Renal cortex interstitium (tissue), 15 donors: ENCODE measurements around the gene MANBA. TPM values are rescaled to one million over a fixed set of nuclear protein-coding genes. Genes with fewer than 3 reads are reported as not detected.

Source experiments
- DNase-seq, 11 donors: peaks; one replicate each; pipeline ENCODE4 v3.0.0-alpha.2; 2013; ENCODE audit warnings: low read depth in 9 of 11, low spot score in 4 of 11; ENCODE audit errors: extremely low read depth in 1 of 11
- long read RNA-seq, 16 experiments: transcript quantifications; one replicate each; lab custom pipeline, GENCODE V29; 2026
- polyA plus RNA-seq, 3 donors: library from polyadenylated mRNA; unstranded; fragments of 120-200 nt; gene quantifications; one replicate each; pipeline ENCODE4 v1.2.1, GENCODE V29; 2013; ENCODE audit not compliant: insufficient read length in 3 of 3

The MANBA gene
- polyA plus RNA-seq: 10 to 100 TPM; 19.2 to 21.0 (median 19.3) TPM
- long read RNA-seq, donor 1, partial matches to known transcripts: 0 of 2 reads
- long read RNA-seq, donor 1, other reads (novel, unspliced or antisense): 0 of 2 reads
- long read RNA-seq, donor 2, partial matches to known transcripts: 8 of 11 reads
- long read RNA-seq, donor 2, other reads (novel, unspliced or antisense): 0 of 11 reads
- long read RNA-seq, donor 3, partial matches to known transcripts: 8 of 10 reads
- long read RNA-seq, donor 3, other reads (novel, unspliced or antisense): 0 of 10 reads
- long read RNA-seq, donor 4, transcript MANBA-201 (17 exons, 3,361 nt): major isoform, 6 of 18 reads
- long read RNA-seq, donor 4, partial matches to known transcripts: 12 of 18 reads
- long read RNA-seq, donor 4, other reads (novel, unspliced or antisense): 0 of 18 reads
- long read RNA-seq, donor 5: 0 reads
- long read RNA-seq, donor 6, partial matches to known transcripts: 0 of 4 reads
- long read RNA-seq, donor 6, other reads (novel, unspliced or antisense): 0 of 4 reads
- long read RNA-seq, donor 7, partial matches to known transcripts: 19 of 24 reads
- long read RNA-seq, donor 7, other reads (novel, unspliced or antisense): 0 of 24 reads
- long read RNA-seq, donor 8: 0 reads
- long read RNA-seq, donor 9, partial matches to known transcripts: 11 of 15 reads
- long read RNA-seq, donor 9, other reads (novel, unspliced or antisense): 0 of 15 reads
- long read RNA-seq, donor 10, partial matches to known transcripts: 16 of 18 reads
- long read RNA-seq, donor 10, other reads (novel, unspliced or antisense): 0 of 18 reads
- long read RNA-seq, donor 11, partial matches to known transcripts: 7 of 7 reads
- long read RNA-seq, donor 11, other reads (novel, unspliced or antisense): 0 of 7 reads
- long read RNA-seq, donor 12: 0 reads
- long read RNA-seq, donor 13: 0 reads
- long read RNA-seq, donor 14, partial matches to known transcripts: 0 of 4 reads
- long read RNA-seq, donor 14, other reads (novel, unspliced or antisense): 0 of 4 reads
- long read RNA-seq, donor 15: 0 reads
- long read RNA-seq, donor 16, transcript MANBA-201 (17 exons, 3,361 nt): major isoform, 6 of 38 reads
- long read RNA-seq, donor 16, partial matches to known transcripts: 31 of 38 reads
- long read RNA-seq, donor 16, other reads (novel, unspliced or antisense): 0 of 38 reads

GRCh38 chr4:102760645-102761295 lies at the start of gene MANBA:
Gene MANBA (minus strand): TSS chr4:102760968. CDS start chr4:102760894, 74 bp downstream.
- DNase-seq: peak; percentile 49 to 76 (median 69)

- DNase-seq: no peak
Measured at GRCh38 chr4:102809691-102810090, 48.9 kb upstream of the MANBA start.

DNA sequence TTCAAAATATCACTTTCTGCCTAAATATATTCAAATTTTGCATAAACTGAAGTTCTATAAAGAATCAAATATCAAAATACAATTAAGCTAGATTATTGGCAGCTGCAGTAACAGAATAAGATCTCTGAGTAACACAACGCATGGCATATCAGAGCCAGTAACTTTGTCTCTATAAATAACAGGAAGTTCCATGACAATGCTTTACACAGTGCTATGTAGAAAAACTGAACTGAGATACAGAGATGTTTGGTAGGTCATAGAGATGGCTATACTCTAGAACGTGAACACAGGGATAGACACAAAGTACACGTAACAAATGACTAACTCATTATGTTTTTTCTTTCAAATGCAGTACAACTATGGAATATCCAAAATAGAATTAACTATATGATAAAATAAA lies 48.4 kb upstream of the MANBA start:
- no peak for DNase-seq

DNA sequence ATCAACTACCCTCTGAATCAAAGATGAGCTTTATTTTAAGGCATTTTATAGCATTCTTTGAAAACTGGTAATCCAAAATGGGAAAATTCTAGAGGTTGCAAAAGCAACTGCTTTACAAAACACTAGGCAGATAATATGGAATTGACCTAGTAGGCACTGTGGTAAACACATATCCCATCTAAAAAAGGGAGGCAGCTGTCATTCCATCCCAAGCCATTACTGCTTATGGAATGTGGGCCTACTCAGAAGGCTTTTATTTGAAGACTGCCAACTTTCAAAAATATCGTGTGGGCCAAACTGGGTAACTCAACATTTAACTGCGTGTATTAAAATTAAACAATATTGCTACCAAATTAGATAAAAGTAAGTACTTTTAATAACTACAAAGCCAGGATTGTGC lies 47.2 kb upstream of the MANBA start:
- no peak for DNase-seq

- DNase-seq: no peak
Measured at GRCh38 chr4:102807345-102807744, 46.6 kb upstream of the MANBA start.

DNA sequence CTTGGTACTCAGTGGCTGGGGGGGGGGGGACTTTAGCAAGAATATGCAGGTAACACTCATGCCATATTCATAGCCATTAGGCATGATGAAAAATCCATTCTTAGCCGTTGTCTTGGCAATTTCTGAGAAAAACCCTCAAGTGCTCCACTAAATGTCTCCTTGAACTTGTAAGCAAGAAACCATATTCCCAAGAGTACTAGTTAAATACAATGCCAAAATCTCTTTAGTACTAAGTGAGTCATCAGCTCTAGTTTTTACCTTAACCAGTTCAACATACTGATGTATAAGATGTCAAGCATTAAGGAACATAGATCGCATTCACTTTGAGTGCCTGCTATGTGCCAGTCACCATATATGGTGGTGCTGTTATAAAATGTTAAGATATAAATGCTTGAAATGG lies 39.0 kb upstream of the MANBA start:
- no peak for DNase-seq

GRCh38 chr4:102794999-102795398 lies 34.2 kb upstream of the MANBA start:
- no peak for DNase-seq

DNA sequence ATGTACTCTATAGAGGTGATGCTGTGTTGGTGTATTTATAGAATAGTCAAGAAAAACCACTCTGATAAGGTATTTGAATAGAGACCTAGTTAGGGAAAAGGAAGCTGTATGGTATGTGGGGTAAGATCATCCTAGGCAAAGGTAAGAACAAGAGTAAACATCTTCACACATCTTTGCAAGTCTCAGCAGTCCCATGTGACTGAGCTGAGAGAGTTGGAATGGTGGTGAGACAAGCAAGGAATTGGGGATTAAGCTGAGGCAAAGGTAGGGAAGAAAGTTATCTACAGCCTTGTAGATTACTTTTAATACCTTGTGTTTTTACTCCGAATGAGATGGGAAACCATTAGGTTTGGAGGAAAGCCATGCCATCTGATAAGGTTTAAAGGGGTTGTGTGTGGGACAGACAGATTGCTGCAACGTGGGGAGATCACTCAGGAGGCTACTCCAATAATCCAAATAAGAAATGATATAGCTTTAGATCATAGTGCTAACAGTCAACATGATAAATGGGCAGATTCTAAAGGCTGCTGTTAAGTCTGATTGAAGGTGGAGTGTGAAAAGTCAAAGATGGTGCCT lies 31.7 kb upstream of the MANBA start:
- no peak for DNase-seq

- no peak for DNase-seq
Measured at GRCh38 chr4:102791318-102791835, 30.6 kb upstream of the MANBA start.

DNA sequence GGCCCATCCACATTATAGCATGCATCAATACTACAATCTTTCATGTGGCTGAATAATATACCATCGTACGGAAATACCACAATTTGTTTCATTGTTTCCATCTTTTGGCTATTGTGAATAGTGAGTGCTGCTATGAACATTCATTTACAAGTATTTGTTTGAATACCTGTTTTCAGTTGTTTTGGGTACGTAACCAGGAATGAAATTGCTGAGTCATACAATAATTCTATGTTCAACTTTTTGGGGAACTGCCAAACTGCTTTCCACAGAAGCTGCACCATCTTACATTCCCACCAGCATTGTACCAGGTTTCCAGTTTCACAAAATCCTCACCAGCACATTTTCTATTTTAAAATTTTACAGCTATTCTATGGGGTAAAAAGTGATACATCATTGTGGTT lies 28.5 kb upstream of the MANBA start:
- DNase-seq: no peak

- no peak for DNase-seq
Measured at GRCh38 chr4:102787944-102788343, 27.2 kb upstream of the MANBA start.

GRCh38 chr4:102787096-102787881 lies 26.5 kb upstream of the MANBA start:
- DNase-seq: no peak

- no peak for DNase-seq
Measured at GRCh38 chr4:102786279-102786678, 25.5 kb upstream of the MANBA start.

DNA sequence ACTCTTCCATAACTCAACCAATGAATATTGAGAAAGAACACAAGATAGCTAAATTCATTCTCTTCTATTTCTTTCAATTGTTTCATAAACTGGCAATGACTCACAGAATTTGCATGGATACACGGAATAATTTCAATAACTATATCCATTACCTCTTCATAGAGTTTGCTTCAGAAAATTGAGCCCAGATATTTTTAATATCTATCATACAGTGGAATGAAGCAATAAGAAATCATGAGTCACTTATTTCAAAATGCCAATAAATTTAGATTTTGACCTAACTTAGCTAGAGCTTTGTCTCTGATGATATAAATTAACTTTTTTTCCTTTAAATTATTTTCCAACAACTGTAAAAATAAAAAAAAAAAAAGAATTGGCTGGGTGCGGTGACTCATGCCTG lies 22.2 kb upstream of the MANBA start:
- DNase-seq: no peak

DNA sequence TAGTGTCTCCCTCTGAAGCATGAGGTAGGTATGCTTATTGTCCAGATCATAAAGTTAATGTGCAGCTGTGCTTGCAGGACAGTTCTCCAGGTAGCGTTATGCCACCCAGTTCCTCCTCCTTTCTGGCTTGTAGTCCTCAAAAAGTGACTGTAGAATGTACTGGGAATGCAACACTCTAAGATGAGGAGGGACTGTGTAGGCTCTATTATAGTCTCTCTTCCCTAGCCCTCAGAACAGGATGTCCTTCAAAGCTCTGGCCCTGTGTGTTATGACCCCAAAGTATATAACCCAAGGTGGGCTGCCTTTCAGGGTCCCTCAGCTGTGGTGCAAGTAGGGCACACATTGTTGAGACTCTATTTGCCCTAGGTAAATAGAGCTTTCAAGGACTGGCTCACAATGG lies 20.8 kb upstream of the MANBA start:
- DNase-seq: no peak

DNA sequence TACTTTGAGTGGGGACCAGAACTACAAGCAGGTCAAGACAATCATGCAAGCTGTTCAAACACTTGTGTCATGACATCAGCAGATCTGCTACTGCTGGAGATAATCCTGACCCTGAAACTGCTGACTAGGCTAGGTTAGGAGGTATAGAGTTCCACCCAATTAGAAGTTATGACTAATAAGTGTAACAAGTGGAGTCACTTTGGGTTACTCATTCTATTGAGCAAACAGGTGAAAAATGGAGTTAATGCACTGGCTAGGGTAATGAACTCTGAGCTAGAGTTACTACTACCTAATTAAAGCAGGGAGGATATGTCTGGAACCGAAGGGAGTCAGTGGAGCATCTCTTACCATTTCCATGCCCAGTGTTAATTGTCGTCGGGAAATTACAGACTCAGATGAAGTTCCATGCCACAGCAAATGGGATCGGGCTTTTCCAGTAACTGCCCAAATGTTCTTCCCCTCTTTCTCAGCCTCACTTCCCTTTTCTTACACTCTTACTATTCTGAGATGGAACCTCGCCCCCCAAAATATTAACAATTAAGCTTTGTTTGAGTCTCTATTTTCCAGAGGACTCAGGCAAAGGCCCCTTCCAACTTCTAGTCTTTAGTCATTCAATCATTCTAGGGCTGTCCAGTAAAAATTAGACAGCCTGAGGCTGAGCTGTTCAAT lies 19.8 kb upstream of the MANBA start:
- no peak for DNase-seq

DNA sequence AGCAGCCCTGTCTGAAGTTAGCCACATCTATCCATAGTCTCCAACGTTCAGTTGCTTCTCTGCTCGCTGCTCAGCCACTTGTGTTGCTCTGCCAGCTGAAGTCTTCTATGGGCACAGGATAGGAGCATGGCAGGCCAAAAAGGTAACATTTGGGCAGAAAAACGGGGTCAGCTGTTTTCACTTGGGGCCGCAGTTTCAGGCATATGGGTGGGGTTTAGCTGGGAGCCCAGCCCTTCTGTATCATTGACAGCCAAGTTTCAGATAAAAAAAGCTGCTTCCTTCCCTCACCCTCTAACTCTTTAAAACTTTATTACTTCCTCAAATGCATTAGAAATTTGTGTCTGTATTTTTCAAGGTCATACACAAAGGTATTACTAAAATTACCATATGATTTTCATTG lies 18.4 kb upstream of the MANBA start:
- no peak for DNase-seq
